ENCODE measurements around the gene PSME1.

Gene PSME1

GRCh38 chr14:24135834-24136683, at the start of gene PSME1:
PSME1 (plus strand) TSS chr14:24136194; CDS start chr14:24136263, 69 bp downstream.
- DNase-seq (ENCODE audit: low spot score), result peak; percentile 98

- DNase-seq (ENCODE audit: low spot score), result no peak
Observed at GRCh38 chr14:24087004-24087403, 49.0 kb upstream of the PSME1 start.

- no peak for DNase-seq (ENCODE audit: low spot score)
Observed at GRCh38 chr14:24088095-24088494, 47.9 kb upstream of the PSME1 start.

GRCh38 chr14:24089890-24090289, 46.1 kb upstream of the PSME1 start:
- DNase-seq (ENCODE audit: low spot score), result no peak

GRCh38 chr14:24092110-24092504, 43.9 kb upstream of the PSME1 start:
- DNase-seq (ENCODE audit: low spot score), result no peak

- DNase-seq (ENCODE audit: low spot score), result no peak
Observed at GRCh38 chr14:24092505-24093206, 43.3 kb upstream of the PSME1 start.

GRCh38 chr14:24093207-24093900, 42.6 kb upstream of the PSME1 start:
- DNase-seq (ENCODE audit: low spot score), result no peak

GRCh38 chr14:24093901-24094840, 41.8 kb upstream of the PSME1 start, which contains the start of gene PCK2:
PCK2 (plus strand) TSS chr14:24094311; CDS start chr14:24094406, 95 bp downstream.
- peak; percentile 98 for DNase-seq (ENCODE audit: low spot score)

- DNase-seq (ENCODE audit: low spot score), result no peak
Observed at GRCh38 chr14:24094841-24095270, 41.1 kb upstream of the PSME1 start.

- DNase-seq (ENCODE audit: low spot score), result peak; percentile 67
Observed at GRCh38 chr14:24095271-24096068, 40.5 kb upstream of the PSME1 start.

- no peak for DNase-seq (ENCODE audit: low spot score)
Observed at GRCh38 chr14:24096545-24097181, 39.3 kb upstream of the PSME1 start.

- DNase-seq (ENCODE audit: low spot score), result no peak
Observed at GRCh38 chr14:24098229-24098926, 37.6 kb upstream of the PSME1 start.

GRCh38 chr14:24098927-24099813, 36.8 kb upstream of the PSME1 start:
- DNase-seq (ENCODE audit: low spot score), result no peak

GRCh38 chr14:24100197-24100981, 35.6 kb upstream of the PSME1 start:
- DNase-seq (ENCODE audit: low spot score), result no peak

- DNase-seq (ENCODE audit: low spot score), result no peak
Observed at GRCh38 chr14:24100982-24101494, 35.0 kb upstream of the PSME1 start.

GRCh38 chr14:24102357-24103048, 33.5 kb upstream of the PSME1 start:
- DNase-seq (ENCODE audit: low spot score), result no peak

GRCh38 chr14:24103451-24103850, 32.5 kb upstream of the PSME1 start:
- DNase-seq (ENCODE audit: low spot score), result no peak
